WI38 (cell line): Measurements from ENCODE around the gene MIPOL1.
"Not testable (repeated sequence)": the region's sequence is repeated elsewhere in the genome, so short reads cannot be mapped to it uniquely, and the experiment has no call there.

Experiments
- H3K4me3 ChIP-seq: 2 replicates; pipeline ENCODE4 v1.5.1; 2011; ENCODE audit warnings: low read depth, mild to moderate bottlenecking, control low read depth, low read length
- CTCF ChIP-seq: IDR thresholded peaks from 2 replicates; pipeline ENCODE4 v1.5.1; 2012; ENCODE audit warnings: low read depth, mild to moderate bottlenecking, control low read depth, low read length

Gene MIPOL1

GRCh38 chr14:37223947-37224474 lies 26.3 kb downstream of the MIPOL1 start:
- no peak overlapping the region for H3K4me3 ChIP-seq
- TF ChIP-seq CTCF, result no peak

GRCh38 chr14:37225668-37226067 lies 27.9 kb downstream of the MIPOL1 start:
- not testable (repeated sequence) for H3K4me3 ChIP-seq

GRCh38 chr14:37230551-37231194 lies 32.9 kb downstream of the MIPOL1 start:
- TF ChIP-seq CTCF, result peak; percentile 22; the same call in 1 of the 2 replicates
- no peak overlapping the region for H3K4me3 ChIP-seq

GRCh38 chr14:37232907-37233481 lies 35.3 kb downstream of the MIPOL1 start:
- no peak overlapping the region for H3K4me3 ChIP-seq
- peak; percentile 37; the same call in 1 of the 2 replicates for TF ChIP-seq CTCF

GRCh38 chr14:37234222-37234621 lies 36.5 kb downstream of the MIPOL1 start:
- H3K4me3 ChIP-seq, result no peak overlapping the region
- TF ChIP-seq CTCF, result no peak

- H3K4me3 ChIP-seq, result not testable (repeated sequence)
Measured at GRCh38 chr14:37236044-37236443, 38.3 kb downstream of the MIPOL1 start.

- TF ChIP-seq CTCF, result no peak
- H3K4me3 ChIP-seq, result no peak overlapping the region
Measured at GRCh38 chr14:37237094-37237493, 39.4 kb downstream of the MIPOL1 start.

GRCh38 chr14:37237735-37238200 lies 40.0 kb downstream of the MIPOL1 start:
- no peak for TF ChIP-seq CTCF
- H3K4me3 ChIP-seq, result no peak overlapping the region
